Activated B cell treated with CpG ODN at 0.5 μM for 24 hours (primary cell): ENCODE measurements around the gene EIF3B. TPM values are rescaled to one million over a fixed set of nuclear protein-coding genes. Genes with fewer than 3 reads are reported as not detected.

Experiments used
- ATAC-seq: fragments of 200-7000 bp; cut with Tn5 transposase; one replicate; pipeline ENCODE4 v1.10.0; 2021; ENCODE audit warnings: low read depth, mild to moderate bottlenecking, moderate library complexity
- CTCF ChIA-PET: fragments of 350-600 bp; sonication (Branson Sonifier 250); formaldehyde crosslinking; loops from one replicate; lab custom pipeline; 2021; ENCODE audit warnings: antibody characterized with exemption; lab: Charles Lee
- POLR2A ChIA-PET: fragments of 350-600 bp; sonication (Branson Sonifier 250); formaldehyde crosslinking; loops from one replicate; lab custom pipeline; 2021; ENCODE audit warnings: antibody characterized with exemption; lab: Charles Lee
- DNase-seq: peaks from one replicate; pipeline ENCODE4 v3.0.0; 2022
- H3K27ac Mint-ChIP-seq: one replicate; pipeline ENCODE4 v1.8.0; 2020; ENCODE audit warnings: mixed read lengths
- H3K27me3 Mint-ChIP-seq: one replicate; pipeline ENCODE4 v1.8.0; 2021; ENCODE audit warnings: mixed read lengths
- H3K36me3 Mint-ChIP-seq: one replicate; pipeline ENCODE4 v1.8.0; 2021; ENCODE audit warnings: low read depth, mixed read lengths
- H3K4me1 Mint-ChIP-seq: one replicate; pipeline ENCODE4 v1.8.0; 2021; ENCODE audit warnings: mixed read lengths
- H3K4me3 Mint-ChIP-seq: one replicate; pipeline ENCODE4 v1.8.0; 2020; ENCODE audit warnings: mild to moderate bottlenecking, mixed read lengths
- H3K9me3 Mint-ChIP-seq: one replicate; pipeline ENCODE4 v1.8.0; 2020; ENCODE audit warnings: mixed read lengths
- intact Hi-C: fragments of 100-400 bp; cut with micrococcal nuclease; formaldehyde crosslinking; loops from one replicate; pipeline ENCODE4 v1.15.1; 2024
- total RNA-seq: library from RNA; stranded (reverse); gene quantifications from 2 replicates; pipeline ENCODE4 v1.2.3, GENCODE V29; 2022
- TF ChIP-seq, protein P1 (sequence below): fragments of 200-600 bp; IDR thresholded peaks from one replicate; pipeline ENCODE4 v1.8.0; 2022; ENCODE audit warnings: antibody characterized with exemption, mild to moderate bottlenecking

Gene EIF3B
- total RNA-seq, 1 donor from 2014 or later: 198 TPM

DNA sequence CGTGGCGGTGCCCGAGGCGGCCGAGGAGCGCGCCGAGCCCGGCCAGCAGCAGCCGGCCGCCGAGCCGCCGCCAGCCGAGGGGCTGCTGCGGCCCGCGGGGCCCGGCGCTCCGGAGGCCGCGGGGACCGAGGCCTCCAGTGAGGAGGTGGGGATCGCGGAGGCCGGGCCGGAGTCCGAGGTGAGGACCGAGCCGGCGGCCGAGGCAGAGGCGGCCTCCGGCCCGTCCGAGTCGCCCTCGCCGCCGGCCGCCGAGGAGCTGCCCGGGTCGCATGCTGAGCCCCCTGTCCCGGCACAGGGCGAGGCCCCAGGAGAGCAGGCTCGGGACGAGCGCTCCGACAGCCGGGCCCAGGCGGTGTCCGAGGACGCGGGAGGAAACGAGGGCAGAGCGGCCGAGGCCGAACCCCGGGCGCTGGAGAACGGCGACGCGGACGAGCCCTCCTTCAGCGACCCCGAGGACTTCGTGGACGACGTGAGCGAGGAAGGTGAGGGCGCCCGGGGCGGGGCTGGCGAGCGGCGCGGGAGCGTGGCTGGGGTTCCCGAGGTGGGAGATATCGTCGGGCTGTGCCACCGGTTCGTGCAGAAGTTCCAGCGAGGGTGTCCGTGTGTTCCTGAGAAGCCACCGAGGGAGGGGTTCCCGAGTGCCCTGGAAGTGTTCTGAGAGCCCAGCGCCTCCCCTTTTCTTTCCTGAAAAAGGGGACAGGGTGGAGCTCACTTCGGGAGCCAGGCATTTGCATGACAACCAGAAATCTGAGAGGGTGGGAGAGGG lies 495 bp downstream of the EIF3B start:
- TF ChIP-seq, protein P1, sequence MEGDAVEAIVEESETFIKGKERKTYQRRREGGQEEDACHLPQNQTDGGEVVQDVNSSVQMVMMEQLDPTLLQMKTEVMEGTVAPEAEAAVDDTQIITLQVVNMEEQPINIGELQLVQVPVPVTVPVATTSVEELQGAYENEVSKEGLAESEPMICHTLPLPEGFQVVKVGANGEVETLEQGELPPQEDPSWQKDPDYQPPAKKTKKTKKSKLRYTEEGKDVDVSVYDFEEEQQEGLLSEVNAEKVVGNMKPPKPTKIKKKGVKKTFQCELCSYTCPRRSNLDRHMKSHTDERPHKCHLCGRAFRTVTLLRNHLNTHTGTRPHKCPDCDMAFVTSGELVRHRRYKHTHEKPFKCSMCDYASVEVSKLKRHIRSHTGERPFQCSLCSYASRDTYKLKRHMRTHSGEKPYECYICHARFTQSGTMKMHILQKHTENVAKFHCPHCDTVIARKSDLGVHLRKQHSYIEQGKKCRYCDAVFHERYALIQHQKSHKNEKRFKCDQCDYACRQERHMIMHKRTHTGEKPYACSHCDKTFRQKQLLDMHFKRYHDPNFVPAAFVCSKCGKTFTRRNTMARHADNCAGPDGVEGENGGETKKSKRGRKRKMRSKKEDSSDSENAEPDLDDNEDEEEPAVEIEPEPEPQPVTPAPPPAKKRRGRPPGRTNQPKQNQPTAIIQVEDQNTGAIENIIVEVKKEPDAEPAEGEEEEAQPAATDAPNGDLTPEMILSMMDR: no peak
- peak overlapping the region; percentile 69 for H3K27ac Mint-ChIP-seq
- POLR2A ChIA-PET: interaction anchor here (0.5 to 2.3 kb wide), 19 partner anchors 42 to 785 kb away, joined by 3 to 19 read pairs (median 6); partner anchors contain the start of genes CHST12, MAD1L1, PSMG3 and SNX8
- peak overlapping the region; percentile 94 for H3K4me3 Mint-ChIP-seq
- peaks cover 40% of the 10 kb centered on the region for H3K4me1 Mint-ChIP-seq
- ATAC-seq (no peak), DNase-seq (peak; percentile 42)
- H3K9me3 Mint-ChIP-seq: no peaks in the 10 kb centered on the region
- H3K27me3 Mint-ChIP-seq: no peaks in the 10 kb centered on the region
- CTCF ChIA-PET: interaction anchor here (1.7 kb wide), 1 partner anchor 7 kb away, joined by 5 read pairs; no protein-coding TSS in a partner anchor
- peaks cover 38% of the 10 kb centered on the region for H3K36me3 Mint-ChIP-seq
- intact Hi-C loops: loop anchor here (1.0 to 5.0 kb wide), 6 partner anchors 41 to 256 kb away; partner anchors contain the start of genes BRAT1, CHST12, IQCE and LFNG

DNA sequence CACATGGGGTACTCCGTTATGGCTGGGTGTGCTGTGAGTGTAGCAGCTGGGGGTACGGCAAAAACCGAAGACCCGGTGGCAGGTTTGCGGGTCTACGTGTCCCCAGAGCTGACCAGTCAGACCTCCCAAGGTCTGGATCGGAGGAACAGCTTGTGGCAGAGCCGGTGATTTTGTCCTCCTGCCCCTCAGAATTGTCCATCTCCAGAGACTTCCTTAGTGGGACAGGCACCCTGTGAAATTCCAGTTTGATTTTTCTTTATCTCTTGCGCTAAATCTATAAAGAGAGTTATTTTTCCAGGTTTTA lies 1.0 kb downstream of the EIF3B start:
- no peak for DNase-seq
- Mint-ChIP-seq H3K4me1 (peaks cover 46% of the 10 kb centered on the region), H3K9me3 (no peaks in the 10 kb centered on the region), H3K4me3 (peak overlapping the region; percentile 82), H3K27me3 (no peaks in the 10 kb centered on the region), H3K36me3 (peaks cover 43% of the 10 kb centered on the region), H3K27ac (peak overlapping the region; percentile 69)
- TF ChIP-seq, protein P1: no peak
- intact Hi-C loops: loop anchor here (2.0 kb wide), 2 partner anchors 123 to 163 kb away; partner anchors contain the start of genes LFNG and MAD1L1
- ChIA-PET CTCF (interaction anchor here (1.7 kb wide), 1 partner anchor 8 kb away, joined by 5 read pairs; no protein-coding TSS in a partner anchor), POLR2A (interaction anchor here (0.6 to 1.6 kb wide), 4 partner anchors 51 to 94 kb away, joined by 3 to 7 read pairs (median 4); no protein-coding TSS in a partner anchor)
- no peak for ATAC-seq

DNA sequence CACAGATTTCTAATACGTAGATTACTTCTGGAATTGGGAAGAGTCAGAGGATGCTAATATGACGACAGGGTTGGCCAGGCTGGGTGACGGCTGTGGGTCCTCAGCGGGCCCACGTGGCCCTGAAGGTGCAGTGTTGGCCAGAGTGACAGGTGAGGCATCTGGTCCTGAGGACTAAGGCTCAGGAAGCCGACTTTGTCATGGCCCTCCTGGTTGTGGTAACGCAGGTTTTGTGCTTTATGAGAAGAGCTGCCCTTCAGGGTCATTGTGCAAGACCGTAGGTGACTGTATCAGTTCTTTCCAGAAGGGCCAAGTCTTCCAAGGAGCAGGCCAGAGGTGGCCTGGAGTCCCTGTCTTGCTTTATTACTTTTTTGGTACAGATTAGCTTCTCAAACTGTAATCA lies 2.5 kb downstream of the EIF3B start:
- no peak for ATAC-seq
- H3K9me3 Mint-ChIP-seq: no peaks in the 10 kb centered on the region
- CTCF ChIA-PET: no interaction called here
- DNase-seq: no peak
- H3K4me1 Mint-ChIP-seq: peaks cover 48% of the 10 kb centered on the region
- H3K27ac Mint-ChIP-seq: no peak overlapping the region
- POLR2A ChIA-PET: interaction anchor here (0.5 kb wide), 1 partner anchor 77 kb away, joined by 3 read pairs; no protein-coding TSS in a partner anchor
- TF ChIP-seq, protein P1: no peak
- H3K36me3 Mint-ChIP-seq: peaks cover 49% of the 10 kb centered on the region
- no peaks in the 10 kb centered on the region for H3K27me3 Mint-ChIP-seq
- intact Hi-C loops: no loop called here
- peak overlapping the region; percentile 36 for H3K4me3 Mint-ChIP-seq

DNA sequence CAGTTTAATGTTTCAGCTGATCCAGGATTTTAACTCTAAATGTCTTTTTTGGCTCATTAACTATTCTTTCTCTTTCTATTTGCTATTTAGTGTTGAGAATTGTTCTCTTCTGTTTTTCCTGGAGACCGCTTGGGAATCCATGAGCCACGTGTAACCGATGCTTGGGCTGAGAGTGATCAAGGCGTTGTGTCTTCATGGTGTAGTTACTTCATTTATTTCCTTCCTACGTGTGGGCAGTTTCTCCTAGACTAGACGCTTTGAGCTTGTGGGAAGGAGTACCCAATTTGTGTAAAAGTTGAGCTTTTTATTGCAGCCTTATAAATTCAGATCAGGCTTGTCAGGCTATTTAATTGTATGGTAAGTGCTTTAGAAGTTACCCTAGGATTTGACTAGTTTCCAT lies 2.9 kb downstream of the EIF3B start:
- Mint-ChIP-seq H3K27me3 (no peaks in the 10 kb centered on the region), H3K9me3 (no peaks in the 10 kb centered on the region), H3K36me3 (peaks cover 53% of the 10 kb centered on the region), H3K4me3 (peak overlapping the region; percentile 2), H3K4me1 (peaks cover 48% of the 10 kb centered on the region), H3K27ac (no peak overlapping the region)
- intact Hi-C loops: no loop called here
- POLR2A ChIA-PET: interaction anchor here (0.5 kb wide), 1 partner anchor 77 kb away, joined by 3 read pairs; no protein-coding TSS in a partner anchor
- no peak for ATAC-seq
- CTCF ChIA-PET: interaction anchor here (2.7 kb wide), 1 partner anchor 10 kb away, joined by 8 read pairs; no protein-coding TSS in a partner anchor
- TF ChIP-seq, protein P1: no peak
- no peak for DNase-seq
